ENCODE results near the gene PLIN5. TPM values are rescaled to one million over a fixed set of nuclear protein-coding genes. Genes with fewer than 3 reads are reported as not detected.
A peak's percentile ranks its signal among the peaks of the same experiment; 100 is the strongest.
"Not testable (repeated sequence)": the region's sequence is repeated elsewhere in the genome, so short reads cannot be mapped to it uniquely, and the experiment has no call there.

Gene PLIN5
- polyA plus RNA-seq, 3 donors = 3.3 to 8.0 (median 7.7) TPM

- DNase-seq = no peak
Observed at GRCh38 chr19:4547303-4548237, 12.5 kb upstream of the PLIN5 start.

- no peak for DNase-seq
Observed at GRCh38 chr19:4543842-4544647, 9.0 kb upstream of the PLIN5 start.

DNA sequence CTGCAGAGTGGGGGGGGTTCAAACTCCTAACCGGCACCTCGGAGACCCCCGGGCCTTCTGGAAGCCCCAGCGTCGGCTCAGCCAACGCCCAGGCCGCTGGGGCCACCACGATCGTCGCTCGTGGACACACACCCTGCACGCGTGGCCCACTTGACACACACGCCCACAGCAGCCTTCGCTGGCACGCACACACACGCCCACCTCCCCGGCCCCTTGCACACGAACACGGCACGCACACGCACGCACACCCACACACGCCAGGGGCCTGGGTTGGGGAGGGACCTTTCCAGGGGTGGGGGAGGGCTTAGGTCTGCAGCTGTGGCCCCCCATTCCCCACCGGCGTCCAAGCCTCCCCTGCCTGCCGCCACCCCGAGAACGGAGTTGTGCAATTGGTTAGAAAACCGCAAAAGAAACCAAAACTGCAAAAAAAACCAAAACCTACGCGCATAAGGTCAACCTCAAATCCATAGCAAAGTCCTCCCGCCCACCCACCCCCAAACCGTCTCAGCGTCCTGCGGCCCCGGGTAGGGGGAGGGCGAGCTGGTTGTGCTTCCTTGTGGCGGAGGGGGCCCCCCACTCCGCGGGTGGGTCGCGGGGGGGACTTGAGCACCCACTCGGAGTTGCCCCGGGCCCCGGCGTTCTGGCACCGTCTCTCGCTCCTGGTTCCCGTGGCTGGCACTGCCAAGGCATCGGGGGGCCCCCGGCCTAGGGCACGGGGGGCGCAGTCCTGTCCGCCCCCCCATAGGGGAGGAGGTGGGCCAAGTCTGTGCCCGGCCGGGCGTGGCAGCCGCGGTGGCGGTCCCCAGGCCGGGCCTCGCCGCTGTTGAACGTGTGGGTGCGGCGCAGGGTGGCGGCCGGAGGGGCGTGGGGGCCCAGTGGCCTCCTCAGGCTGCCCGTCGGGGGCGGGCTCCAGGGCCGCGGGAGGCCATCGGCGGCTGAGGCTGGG lies 8.1 kb upstream of the PLIN5 start:
- no peak for DNase-seq

GRCh38 chr19:4541806-4542145 lies 6.8 kb upstream of the PLIN5 start:
- not testable (repeated sequence) for DNase-seq

GRCh38 chr19:4541114-4541805 lies 6.2 kb upstream of the PLIN5 start:
- DNase-seq = no peak

GRCh38 chr19:4539693-4540581 lies 4.9 kb upstream of the PLIN5 start, which contains the start of gene LRG1:
Gene LRG1 (minus strand): TSS chr19:4540036. CDS start chr19:4540013, 23 bp downstream.
- DNase-seq = peak; percentile 43

GRCh38 chr19:4539169-4539692 lies 4.2 kb upstream of the PLIN5 start:
- DNase-seq = no peak

GRCh38 chr19:4538601-4538954 lies 3.6 kb upstream of the PLIN5 start:
- DNase-seq = no peak

DNA sequence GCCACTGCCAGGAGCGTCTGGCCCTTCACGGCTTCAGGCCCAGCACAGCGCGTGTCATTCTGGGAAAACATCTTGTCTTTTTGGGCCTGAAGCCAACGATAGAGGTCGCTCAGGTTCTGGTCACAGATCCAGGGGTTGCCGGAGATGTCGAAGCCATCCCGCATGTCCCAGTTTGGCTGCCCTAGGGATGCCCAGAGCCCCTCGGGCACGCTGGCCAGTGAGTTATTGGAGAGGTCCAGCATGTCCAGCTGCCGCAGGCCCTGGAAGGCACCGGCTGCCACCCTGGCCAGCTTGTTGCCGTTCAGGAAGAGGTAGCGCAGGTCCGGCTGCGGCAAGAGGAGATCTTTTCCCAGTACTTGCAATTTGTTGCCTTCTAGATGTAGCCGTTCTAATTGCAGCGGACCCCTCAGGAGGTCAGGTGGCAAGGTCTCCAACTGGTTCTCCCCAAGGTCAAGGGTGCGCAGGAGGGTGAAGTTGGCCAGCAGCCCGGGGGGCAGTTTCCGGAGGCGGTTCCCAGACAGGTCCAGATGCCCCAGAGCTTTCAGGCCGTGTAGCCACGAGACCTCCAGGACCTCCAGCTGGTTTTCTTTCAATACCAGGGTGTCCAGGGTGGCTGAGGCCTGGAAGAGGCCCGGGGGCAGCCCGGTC lies 3.1 kb upstream of the PLIN5 start:
- no peak for DNase-seq

DNA sequence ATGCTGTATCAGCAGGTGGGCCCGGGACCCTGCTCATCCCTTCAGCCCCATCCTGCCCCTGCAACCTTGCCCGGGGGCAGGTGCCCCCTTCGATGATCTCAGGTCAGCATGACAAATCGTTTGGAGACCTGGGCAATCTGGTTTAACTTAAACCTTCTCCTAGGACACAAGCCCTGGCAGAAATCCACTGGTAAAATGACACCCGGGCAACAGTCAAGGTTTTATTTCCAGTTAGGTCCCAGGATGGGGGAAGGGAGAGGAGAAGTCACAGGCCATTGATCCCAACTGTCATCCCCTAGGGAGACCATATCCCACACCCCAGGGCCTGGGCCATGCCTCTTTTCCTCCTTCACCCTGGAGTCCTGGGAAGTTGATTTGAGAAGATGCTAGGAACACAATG lies 1.8 kb upstream of the PLIN5 start:
- peak; percentile 40 for DNase-seq

DNA sequence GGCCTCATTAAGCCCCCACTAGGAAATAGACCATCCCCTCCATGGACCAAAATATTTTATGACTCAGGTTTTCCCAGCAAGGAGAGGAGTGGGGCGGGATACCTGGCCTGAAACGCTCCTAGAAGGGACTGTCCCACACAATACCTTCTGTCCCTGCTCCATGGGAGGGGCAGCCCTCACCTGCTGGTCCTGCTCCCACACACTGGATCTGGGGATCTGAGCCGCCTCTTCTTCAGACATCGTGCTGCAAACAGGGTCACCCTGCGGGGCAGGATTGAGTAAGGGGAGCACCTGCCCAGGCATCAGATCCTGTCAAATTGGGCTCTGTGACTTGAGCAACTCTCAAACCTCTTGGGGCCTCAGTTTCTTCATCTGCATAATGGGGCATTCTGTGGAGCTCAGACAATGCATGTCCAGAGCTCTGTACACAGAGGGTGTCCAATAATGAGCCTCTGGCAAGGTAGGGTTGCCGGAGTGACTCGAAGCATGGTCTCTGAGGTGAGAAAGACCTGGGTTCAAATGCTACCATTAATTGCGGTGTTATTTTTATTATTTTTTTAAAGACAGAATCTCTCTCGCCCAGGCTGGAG lies 1.1 kb downstream of the PLIN5 start:
- DNase-seq = no peak

- no peak for DNase-seq
Observed at GRCh38 chr19:4533334-4533733, 1.7 kb downstream of the PLIN5 start.

DNA sequence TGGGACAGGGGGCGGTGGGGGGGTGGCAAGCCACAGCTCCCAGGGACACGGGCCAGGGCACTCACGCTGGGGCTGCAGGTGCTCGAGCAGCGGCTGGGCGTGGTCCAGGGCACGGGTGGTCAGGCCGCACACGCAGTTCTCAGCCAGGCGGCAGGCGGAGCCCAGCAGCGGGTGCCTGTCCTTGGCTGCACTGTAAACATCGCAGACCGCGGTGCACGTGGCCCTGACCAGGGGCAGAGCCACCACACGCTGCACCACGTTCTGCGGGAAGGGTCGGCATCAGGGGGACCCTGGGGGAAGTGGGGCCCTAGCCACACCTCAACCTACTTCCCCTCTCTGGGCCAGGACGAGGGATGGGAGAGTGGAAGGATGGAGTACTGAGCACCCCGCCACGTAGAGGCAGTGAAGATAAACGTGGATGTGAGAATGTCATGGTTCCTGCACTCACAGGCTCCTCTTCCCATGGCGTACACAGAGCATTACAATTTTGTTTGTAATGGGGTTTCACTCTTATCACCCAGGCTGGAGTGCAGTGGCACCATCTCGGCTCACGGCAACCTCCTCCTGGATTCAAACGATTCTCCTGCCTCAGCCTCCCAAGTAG lies 3.4 kb downstream of the PLIN5 start:
- DNase-seq = no peak

GRCh38 chr19:4529924-4530522 lies 5.0 kb downstream of the PLIN5 start:
- no peak for DNase-seq

DNA sequence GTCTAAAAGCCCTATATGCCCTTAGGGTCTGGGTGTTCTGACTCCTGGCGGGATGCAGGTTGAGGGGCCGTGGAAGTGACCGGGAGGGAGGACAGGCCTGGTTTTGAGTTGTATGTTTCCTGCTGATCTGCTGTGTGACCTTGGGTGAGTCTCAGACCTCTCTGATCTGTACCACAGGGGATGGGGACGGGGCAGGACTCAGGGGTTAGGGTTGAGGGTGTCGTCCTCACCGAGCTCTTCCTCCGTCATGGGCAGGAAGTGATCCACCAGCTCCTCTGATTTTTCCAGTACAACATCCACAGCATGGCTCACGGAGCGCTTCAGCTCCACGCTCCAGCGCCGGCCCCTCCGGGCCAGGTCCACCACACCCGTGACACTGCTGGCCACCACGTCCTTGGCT lies 6.2 kb downstream of the PLIN5 start:
- no peak for DNase-seq

DNA sequence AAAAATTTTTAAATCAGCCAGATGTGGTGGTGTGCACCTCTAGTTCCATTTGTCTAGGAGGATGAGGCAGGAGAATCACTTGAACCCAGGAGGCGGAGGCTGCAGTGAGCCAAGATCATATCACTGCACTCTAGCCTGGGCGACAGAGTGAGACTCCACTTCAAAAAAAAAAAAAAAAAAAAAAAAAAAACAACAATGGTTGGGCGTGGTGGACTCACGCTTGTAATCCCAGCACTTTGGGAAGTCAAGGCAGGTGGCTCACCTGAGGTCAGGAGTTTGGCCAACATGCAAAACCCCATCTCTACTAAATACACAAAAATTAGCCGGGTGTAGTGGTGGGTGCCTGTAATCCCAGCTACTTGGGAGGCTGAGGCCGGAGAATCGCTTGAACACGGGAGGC lies 7.6 kb downstream of the PLIN5 start:
- not testable (repeated sequence) for DNase-seq

DNA sequence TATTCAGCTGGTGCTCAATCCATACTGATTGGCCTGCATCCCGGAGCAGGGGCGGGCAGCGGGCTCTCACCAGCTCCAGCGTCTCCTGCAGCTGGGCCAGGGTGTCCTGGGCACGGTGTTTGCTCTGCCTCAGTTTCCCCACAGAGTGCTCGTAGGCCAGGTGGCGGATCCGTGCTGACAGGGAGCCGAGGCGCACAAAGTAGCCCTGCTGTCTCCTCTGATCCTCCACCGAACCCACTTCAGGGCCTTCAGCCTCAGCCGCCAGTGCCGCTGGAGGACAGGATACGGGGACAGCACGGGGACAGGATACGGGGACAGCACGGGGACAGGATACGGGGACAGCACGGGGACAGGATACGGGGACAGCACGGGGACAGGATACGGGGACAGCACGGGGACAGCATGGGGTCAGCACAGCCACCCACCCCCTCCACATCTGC lies 9.4 kb downstream of the PLIN5 start:
- DNase-seq = no peak

All from renal pelvis (tissue), 4 donors.